ENCODE data around the gene TUBD1.

DNA sequence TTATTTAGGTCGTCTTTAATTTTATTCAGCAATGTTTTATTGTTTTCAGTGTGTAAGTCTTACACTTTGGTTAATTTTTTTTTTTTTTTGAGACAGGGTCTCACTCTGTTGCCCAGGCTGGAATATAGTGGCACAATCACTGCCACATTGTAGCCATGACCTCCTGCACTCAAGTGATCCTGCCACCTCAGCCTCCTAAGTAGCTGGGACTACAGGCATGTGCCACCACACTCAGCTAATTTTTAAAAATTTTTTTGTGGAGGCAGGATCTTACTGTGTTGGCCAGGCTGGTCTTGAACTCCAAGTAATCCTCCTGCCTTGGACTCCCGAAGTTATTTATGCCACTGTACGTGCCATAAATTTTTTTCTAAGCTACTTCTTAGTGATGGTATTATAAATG lies 14.7 kb upstream of the TUBD1 start:
- TF ChIP-seq CTCF (IDR thresholded peaks at IDR 0.05) (no peak), POLR2A (IDR thresholded peaks at IDR 0.05) (no peak)
